Measurements from ENCODE around the gene ASAP2.

Gene ASAP2

DNA sequence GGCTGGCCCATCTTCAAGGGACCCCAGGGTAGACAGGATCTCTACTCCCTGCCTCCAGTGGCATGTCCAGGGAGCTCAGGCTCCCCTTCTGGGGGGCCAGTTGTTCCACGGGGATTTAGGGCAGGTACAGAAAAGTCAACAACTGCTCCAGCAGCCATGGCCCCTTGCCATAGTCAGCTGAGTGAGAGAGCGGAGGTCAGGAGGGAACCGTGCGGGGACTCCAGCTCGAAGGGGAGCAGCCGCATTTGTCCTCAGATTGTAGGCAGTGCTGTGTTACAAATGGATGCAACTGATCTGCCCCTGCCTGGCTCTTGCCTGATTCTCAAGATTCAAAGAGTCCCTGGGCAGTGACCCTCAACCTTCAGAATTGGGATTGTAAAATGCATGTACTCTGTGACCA lies 166.9 kb downstream of the ASAP2 start:
- in situ Hi-C loops (cut with HindIII; ENCODE audit: low sequenced_read_pairs) = no loop called here

DNA sequence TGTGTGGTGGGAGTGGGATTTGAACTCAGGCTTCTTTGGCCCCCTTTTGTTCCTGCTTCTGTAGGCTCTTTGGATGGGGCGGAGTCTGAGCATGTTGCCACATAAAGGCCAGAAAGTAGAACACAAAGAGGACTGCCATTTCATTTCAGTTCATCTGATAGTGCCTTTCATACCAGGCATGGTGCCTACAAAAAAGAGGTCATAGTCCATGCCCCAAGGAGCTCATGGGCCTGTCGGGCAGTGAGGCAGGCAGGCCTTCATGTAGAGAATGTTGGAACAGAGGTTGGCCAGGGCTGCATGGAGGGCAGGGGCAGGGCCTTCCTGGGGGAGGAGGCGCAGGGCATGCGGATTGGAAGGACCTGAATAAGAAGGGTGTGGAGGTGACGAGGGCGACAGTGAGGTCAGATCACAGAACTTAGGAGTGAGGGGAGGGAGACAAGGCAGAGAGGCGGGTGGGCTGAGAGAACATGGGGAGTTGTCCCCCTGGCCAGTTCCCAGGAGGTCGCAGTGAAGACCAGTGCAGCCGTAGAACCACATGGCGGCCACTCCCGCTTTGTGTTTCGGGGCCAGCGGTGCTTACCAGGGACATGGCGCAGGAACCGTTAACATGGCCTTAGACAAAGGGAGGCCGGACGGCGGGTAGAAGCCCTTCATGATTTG lies 167.6 kb downstream of the ASAP2 start:
- in situ Hi-C loops (cut with HindIII; ENCODE audit: low sequenced_read_pairs) = no loop called here

DNA sequence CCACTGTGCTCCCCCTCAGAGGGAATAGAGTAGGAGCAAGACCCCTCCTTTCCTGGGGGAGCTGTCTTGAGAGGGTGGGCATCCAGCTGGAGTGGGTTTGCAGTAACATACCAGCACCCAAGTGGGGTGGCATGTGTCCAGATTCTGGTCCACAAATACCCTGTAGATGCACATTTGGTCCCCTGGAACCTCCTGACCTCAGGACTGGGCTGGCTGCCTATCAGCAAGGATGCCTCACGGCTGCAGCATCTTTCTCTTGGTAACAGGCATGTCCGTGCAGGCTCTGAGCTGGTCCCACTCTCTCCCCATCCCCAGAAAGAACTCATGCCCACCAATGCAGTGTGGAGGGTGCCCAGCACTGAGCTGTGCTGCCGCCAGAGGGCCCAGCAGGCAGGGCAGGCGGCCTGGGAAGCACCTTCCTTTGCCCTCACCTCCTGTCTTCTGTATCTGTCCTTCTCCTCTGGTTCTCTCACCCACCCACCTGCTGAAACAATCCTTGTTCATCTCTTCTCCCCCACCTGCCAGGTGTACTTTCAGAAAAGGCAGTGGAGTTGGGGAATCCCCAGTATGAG lies 169.3 kb downstream of the ASAP2 start:
- in situ Hi-C loops (cut with HindIII; ENCODE audit: low sequenced_read_pairs) = no loop called here

DNA sequence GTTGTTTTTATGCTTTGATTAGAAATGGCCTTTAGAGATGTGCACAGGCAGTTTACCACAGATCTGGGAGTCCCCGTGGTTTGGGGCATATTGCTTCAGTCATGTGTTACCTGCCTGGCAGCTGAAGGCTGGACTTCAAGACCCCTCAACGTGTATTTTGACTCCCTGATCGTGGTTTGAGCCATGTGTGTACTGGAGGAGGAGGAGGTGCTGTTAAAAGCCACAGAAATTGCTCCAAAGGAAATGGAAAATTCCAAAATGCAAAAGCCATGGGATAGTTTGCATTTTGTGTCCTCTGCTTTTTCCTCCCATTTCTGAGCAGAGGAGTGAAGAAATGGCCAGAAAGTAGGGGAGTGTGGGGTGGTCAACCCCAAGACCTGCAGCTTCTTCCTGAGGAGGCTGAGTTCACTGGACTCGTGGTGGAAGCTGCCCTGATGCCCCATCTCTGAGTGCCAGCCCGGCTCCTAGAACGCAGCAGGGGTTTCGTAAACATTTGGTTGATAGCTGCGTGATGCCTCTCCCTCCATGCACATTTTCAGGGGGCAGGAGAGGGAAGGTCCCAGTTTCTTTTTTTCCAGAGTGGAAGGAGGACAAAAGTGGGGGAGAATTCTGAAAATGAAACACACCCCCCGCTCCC lies 171.0 kb downstream of the ASAP2 start:
- in situ Hi-C loops (cut with HindIII; ENCODE audit: low sequenced_read_pairs) = no loop called here

DNA sequence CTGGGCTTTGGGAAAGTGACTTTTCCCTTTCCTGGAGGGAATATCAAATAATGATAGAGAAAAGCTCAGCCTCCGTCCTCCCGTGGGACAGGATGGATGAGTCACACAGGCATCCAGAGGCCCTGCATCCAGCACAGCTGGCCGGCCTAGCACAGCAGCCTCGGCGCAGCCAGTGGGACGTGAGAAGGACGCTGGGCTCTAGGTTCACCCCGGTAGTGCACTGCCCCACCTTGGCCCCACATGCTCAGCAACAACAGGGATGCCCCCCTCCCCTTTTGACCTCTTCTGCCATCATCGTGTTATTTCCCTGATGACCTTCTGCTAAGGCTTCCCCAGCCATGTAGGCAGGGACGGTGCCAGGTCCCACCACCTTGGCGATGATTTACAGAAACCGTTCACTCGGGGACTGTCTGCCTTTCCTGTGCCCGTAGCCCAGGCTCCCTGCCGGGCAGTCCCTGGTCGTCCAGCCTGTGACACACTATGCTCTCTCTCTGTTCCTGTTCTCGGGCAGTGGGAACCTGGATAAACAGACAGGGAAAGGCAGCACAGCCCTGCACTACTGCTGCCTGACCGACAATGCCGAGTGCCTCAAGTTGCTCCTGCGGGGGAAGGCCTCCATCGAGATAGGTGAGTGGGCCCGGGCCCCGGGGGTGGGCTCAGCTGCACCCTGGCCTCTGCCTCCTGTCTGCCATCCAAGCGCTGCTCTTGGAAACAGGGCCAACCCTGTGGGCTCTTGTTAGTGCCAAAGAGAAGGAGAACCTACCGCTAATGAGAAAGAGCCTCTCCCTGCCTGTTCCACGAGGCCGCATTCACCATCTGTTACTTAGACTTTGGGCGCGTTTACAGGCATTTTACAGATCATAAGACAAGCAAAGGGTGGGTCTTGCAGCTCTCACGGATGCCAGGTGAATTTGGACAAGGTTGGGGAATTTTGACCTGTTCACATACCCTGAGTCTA lies 172.1 kb downstream of the ASAP2 start:
- in situ Hi-C loops (cut with HindIII; ENCODE audit: low sequenced_read_pairs) = no loop called here

DNA sequence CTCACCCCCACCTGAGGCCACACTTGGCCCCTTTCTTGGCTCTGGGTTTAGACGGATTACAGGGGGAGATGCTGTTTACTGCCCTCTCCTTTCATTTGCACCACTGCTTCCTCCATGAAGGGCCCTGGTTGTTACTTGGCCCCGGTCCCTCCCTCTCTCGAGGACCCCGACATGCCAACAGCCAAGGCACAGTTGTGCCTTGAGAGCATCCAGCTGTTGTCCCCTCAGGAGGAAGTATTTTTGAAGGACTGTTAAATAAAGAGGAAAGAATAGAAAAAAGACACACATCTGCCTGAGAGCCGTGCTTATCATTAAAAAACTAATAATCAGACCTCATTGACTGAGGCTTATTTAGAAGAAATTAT lies 172.8 kb downstream of the ASAP2 start:
- in situ Hi-C loops (cut with HindIII; ENCODE audit: low sequenced_read_pairs) = no loop called here

DNA sequence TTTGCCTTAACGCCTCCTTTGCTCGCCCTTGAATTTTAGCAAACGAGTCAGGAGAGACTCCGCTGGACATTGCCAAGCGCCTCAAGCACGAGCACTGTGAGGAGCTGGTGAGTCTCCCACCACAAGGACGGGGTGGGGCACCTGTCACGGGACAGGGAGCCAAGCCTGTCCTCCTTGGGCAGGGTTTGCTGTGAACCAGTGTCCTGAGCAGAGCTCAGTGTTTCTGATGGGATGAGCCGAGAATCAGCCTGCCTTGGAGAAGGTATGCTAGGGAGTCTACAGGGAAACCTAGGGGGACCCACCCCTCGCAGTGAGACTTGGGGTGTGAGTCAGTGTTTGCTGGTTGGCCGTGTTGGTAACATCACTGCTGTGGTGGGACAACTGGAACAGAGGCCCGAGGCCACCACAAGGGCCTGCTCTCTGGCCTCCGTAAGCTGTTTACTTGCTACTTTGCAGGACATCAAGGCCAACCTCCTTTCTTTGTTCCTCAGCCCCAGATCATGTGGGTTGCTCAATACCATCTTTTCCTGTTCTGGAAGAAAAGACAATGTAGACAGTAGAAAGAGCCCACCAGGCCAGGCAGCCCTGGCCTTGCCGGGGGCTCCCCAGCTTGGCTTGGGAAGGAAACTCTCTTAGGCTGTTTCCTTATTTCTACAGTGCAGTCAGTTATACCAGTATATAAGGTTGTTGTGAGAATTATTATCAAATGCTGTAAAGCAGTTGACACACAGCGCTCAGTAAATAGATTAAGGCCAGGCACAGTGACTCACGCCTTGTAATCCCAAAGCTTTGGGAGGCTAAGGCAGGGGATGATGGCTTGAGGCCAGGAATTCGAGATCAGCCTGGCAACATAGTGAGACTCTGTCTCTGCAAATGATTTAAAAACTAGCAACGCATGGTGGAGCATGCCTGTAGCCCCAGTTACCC lies 174.4 kb downstream of the ASAP2 start:
- in situ Hi-C loops (cut with HindIII; ENCODE audit: low sequenced_read_pairs) = no loop called here

DNA sequence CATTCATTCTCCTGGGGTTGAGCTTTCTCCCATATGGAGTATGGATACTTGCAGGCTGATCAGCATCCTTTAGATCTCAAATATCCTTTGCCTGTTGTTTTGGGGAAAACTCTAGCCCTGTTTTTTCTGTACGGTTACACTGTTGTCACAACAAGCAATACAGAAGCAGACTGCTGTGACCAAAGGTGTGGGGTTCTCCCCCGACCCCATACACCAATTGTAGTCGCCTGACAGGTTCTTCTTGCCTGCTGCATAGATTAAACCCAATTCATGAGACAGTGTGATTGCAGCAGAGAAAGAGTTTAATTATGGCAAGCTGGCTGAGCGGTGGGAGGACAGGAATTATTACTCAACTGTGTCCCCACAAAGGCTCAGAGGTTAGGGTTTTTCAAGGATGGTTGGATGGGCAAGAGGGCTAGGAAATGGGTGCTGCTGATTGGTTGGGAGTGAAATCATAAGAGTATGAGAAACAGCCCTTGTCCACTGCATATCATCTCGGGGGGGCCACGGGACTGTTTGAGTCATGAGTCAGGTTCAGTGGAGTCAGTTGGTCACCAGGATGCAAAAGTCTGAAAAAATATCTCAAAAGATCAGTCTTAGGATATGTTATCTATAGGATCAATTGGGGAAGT lies 176.1 kb downstream of the ASAP2 start:
- in situ Hi-C loops (cut with HindIII; ENCODE audit: low sequenced_read_pairs) = no loop called here

DNA sequence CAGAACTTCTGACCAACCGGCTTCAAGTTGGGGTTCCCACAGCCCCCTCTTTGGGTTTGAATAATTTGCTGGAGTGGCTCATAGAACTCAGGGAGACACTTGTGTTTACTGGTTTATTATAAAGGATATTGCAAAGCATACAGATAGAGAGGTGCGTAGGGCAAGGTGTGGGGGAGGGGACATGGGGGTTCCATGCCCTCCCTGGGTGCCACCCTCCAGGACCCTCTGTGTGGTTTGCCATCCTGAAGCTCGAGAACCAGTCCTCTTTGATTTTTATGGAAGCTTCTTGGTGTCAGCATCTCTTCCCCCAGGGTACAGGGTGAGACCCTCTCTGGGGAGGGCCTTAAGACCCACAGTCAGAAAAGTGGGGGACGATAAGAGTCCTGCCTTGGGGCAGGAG lies 177.9 kb downstream of the ASAP2 start:
- in situ Hi-C loops (cut with HindIII; ENCODE audit: low sequenced_read_pairs) = no loop called here

DNA sequence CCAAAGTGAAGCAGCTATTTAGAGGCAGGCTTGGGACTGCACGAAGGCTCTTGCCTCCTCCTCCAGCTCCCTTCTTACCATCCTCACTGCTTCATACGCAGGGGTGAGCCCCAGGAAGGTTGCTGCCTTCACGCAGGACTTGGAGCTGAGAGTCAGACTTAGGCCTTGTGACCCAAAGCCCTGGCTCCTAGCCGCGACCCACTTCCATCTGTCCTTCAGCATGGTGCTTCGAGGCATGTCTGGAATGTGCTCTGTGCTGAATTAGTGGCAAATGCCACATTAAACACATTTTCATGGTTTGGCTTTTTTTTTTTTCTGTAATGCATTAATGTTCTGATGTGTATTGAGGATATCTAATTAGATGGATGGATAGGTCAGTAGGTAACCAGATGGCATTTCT lies 179.2 kb downstream of the ASAP2 start:
- in situ Hi-C loops (cut with HindIII; ENCODE audit: low sequenced_read_pairs) = no loop called here

DNA sequence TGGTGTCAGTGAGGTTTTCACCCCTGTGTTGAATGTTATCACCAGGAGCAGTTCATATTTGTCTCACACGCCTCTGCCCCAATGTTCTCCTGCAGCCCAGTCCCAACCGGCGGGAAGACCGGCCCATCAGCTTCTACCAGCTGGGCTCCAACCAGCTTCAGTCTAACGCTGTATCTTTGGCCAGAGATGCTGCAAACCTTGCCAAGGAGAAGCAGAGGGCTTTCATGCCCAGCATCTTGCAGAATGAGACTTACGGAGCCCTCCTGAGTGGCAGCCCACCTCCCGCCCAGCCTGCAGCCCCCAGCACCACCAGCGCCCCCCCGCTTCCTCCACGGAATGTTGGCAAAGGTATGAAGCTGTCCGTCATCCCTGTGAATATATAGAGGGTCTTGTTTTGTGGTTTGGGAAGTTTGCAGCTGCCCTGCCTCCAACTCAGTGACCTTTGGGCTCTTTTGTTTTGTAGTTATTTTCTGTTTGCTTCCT lies 181.6 kb downstream of the ASAP2 start:
- in situ Hi-C loops (cut with HindIII; ENCODE audit: low sequenced_read_pairs) = no loop called here

DNA sequence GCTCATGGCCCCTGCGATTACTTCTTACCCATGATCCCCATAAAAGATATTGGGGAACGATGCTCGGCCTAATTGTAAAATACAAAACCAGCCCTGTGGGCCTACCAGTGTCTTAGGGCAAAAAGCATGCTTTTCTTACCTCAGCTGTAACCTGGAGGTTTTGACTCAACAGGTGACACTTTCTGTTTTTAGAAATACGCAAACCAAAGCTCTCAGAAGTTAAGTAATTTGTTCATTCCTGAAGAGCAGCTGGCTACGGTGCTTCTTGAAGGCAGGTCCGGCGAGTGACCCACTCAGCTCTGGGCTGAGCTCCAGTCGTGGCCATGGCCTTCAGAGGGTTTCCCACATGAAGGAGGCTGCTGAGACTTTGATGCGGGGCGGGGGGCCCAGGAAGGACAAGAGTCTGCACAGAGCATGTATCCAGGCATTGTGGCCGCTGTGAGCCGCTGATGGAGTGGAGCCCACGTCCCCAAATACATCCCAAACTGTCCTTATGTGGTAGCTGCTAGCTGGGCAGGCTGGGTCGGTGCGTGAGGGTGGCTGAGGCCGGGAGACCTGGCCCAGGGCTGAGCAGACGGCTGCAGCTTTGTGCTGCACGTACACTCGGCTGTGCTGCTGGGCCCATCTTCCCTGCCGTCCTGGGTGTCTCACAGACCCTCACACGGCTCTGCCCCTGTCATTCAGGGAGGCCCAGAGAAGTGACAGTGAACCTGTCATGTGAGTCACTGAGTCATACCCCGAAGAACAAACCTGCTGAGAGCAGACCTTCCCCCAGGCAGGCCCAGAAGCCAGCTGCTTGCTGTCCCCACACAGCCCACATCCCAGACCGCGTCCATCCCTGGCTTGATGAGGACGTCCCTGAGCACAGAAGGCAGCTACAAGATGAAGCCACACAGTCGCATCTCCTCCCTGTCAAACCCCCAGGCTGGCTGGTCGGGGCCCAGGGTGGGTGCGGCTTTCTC lies 182.6 kb downstream of the ASAP2 start:
- in situ Hi-C loops (cut with HindIII; ENCODE audit: low sequenced_read_pairs) = no loop called here

DNA sequence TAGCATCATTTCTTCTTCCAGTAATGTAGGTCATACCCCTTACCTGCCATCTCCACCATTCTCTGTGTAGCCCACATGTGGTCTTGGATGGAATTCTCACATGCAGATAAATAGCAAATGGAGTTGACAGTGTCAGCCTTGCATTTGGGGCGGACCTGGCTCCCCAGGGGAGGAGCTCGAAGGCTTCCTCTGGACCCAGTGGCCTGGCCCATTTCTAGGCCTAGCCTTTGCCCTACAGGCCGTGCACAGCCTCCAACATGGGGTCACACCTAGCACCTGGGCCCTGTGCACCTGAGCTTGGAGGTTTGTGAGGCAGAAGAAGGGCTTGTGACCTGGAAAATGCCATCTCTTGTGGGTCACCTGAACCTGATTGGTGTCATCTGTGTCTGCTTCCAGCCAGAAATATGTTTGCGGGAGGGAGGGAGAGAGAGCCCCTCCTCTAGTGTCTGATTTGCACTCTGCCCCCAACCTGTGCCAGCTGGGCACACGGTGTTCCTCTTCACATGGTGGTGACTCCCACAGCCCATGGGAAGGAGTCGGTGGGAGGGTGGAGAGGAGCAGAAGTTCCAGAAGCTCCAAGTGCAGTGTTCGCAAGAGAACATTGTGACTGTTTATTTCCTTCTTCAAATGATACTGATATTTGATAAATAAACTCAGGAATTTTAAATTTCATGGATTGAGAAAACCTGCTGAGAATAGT lies 183.7 kb downstream of the ASAP2 start:
- in situ Hi-C loops (cut with HindIII; ENCODE audit: low sequenced_read_pairs) = no loop called here

DNA sequence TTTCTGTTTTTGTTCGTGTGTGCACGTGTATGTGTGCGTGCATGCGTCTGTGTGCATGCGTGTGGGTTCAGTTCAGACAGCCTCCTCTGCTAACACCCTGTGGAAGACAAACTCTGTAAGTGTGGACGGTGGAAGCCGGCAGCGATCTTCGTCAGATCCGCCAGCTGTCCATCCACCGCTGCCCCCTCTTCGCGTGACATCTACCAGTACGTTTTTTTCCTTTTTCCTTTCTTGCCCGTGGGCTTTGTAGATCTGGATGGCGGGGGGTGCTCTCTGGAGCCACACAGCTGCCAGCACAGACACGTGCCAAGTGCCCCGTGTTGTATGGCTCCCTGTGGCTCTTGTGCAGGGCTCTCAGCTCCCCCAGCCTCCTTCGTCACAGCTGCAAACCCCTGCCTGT lies 184.4 kb downstream of the ASAP2 start:
- in situ Hi-C loops (cut with HindIII; ENCODE audit: low sequenced_read_pairs) = no loop called here

DNA sequence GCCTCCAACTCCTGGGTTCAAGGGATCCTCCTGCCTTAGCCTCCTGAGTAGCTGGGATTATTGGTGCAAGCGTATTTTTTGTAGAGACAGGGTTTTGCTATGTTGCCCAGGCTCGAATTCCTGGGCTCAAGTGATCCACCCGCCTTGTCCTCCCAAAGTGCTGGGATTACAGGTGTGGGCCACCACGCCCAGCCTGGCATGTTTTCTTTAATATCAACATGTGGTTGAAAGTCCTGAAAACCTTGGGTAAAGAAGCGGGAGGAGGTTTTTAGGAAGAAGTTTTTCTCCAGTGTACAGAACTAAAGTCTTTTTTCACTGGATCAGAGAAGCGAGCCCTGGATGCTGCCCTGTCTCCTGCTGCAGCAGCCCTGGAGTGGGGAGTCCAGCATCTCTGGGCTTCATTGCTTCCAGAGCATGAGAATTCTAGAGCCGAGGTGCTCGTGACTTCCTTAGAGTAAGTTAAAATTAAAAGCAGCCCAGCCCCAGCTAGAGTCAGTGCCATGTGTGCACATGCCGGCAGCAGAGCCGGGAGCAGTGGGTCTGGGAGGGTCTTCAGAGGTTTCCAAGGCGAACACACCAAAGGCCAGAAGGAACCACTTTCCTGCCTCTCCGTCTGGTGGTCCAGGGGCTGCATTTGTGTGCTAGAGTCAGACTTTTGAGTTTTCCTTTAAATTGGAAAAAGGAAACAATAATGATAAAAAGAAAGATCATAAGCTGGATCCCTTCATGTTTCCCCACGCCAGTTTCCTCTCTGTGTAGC lies 185.5 kb downstream of the ASAP2 start:
- in situ Hi-C loops (cut with HindIII; ENCODE audit: low sequenced_read_pairs) = no loop called here

DNA sequence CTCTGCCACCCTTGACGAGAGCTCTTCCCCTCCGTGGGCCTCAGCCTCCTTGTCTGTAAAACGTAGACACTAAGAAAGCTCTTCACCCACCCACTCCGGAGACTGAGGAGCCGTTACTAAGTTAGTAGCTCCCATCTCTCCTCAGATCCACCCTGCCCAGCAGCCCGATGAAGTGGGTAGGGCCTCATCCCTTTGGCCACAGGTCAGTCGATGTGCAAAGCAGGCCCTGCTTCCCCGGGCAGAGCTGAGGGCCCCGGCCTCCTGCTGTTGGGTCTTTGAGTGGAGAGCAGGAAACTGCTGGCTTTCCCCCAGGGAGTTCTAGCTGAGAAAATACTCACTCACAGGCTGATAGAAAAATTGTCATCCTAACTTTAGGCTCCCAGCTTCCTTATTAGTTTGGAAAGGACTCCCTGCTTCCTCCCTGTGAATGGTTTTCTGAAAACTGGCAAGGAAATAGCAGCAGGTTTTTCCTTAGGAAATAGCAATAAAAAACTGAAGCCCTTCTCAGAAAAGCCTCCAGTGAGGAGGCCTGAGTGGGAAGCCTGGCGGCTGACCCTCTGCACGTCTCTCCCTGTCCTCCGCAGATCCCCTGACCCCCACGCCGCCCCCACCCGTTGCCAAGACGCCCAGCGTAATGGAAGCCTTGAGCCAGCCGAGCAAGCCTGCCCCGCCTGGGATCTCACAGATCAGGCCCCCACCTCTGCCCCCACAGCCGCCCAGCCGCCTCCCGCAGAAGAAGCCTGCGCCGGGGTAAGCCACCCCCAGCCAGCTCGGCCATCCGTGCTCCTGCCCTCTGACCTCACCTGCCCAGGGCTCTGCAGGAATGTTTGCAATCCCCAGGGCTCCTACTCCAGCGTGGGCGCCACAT lies 186.5 kb downstream of the ASAP2 start:
- in situ Hi-C loops (cut with HindIII; ENCODE audit: low sequenced_read_pairs) = no loop called here
